Activated T-helper 9 cell treated with anti-CD3 and anti-CD28 coated beads, Interleukin-2, amount 50 U/mL, for 16 hours (primary cell): Measurements from ENCODE around the gene SRSF2.
A peak's percentile ranks its signal among the peaks of the same experiment; 100 is the strongest.
"Not testable (repeated sequence)": the region's sequence is repeated elsewhere in the genome, so short reads cannot be mapped to it uniquely, and the experiment has no call there.

Source experiments
- DNase-seq: peaks from one replicate; pipeline ENCODE4 v3.0.0-alpha.2; 2020; ENCODE audit warnings: low read depth

Gene SRSF2

DNA sequence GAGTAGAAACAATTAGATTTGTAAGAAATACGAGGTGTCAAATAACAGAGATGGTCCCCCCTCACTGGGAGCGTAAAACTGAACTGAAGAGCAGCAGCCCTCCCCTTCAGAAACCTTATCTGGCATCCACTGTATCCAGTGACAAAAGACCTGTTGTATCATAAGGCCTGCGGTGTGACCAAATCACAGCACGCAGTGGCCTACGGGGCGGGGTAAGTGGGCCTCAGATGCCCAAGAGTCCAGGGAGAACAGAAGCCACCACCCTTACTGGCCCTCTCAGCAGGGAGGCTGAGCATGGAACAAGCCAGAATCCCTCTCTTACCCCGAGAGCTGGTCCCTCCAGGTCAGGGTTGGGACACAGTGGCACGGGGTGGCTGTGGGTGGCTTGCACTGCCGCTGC lies 16.2 kb downstream of the SRSF2 start:
- no peak for DNase-seq

- no peak for DNase-seq
These were observed 16.9 kb downstream of the SRSF2 start for GRCh38 chr17:76720211-76720610.

DNA sequence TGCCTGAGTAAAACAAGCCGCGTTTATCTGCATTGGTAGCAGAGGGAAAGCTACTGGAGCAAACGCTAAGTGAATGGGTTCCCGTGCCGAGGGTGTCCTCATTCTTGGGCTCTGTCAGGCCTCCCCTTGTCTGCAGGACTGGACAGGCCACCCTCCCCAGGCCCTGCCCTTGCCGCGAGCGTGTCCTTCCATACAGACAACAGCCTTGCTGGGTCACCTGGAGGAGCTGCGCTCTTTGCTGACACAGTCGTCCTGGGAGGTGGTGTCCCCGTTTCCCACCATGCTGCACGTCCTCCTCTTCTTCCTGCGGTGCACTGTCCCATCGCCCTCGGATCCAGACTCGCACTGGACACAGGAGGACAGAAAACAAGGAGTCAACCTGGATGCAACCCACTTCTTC lies 18.6 kb downstream of the SRSF2 start:
- DNase-seq: no peak

DNA sequence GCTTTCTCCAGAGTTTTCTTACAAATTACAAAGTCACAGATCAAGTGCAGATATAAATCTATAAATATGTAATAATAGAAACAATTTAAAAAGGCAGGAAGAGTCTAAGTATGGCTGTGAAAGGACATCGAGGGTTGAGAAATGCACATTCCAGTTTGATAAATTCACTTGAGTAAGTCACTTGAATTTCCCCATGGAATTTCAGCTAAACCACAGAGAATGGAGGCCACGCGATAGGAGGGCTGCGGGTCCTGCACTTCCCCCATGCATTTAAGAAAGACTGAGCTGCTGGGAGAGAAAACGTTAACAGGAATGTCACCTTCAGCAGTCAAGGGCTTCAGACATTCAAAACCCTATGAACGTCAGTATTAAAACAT lies 20.3 kb downstream of the SRSF2 start:
- DNase-seq: no peak

GRCh38 chr17:76716146-76716838 lies 20.8 kb downstream of the SRSF2 start:
- peak; percentile 34 for DNase-seq

GRCh38 chr17:76715496-76715830 lies 21.7 kb downstream of the SRSF2 start:
- DNase-seq: no peak

DNA sequence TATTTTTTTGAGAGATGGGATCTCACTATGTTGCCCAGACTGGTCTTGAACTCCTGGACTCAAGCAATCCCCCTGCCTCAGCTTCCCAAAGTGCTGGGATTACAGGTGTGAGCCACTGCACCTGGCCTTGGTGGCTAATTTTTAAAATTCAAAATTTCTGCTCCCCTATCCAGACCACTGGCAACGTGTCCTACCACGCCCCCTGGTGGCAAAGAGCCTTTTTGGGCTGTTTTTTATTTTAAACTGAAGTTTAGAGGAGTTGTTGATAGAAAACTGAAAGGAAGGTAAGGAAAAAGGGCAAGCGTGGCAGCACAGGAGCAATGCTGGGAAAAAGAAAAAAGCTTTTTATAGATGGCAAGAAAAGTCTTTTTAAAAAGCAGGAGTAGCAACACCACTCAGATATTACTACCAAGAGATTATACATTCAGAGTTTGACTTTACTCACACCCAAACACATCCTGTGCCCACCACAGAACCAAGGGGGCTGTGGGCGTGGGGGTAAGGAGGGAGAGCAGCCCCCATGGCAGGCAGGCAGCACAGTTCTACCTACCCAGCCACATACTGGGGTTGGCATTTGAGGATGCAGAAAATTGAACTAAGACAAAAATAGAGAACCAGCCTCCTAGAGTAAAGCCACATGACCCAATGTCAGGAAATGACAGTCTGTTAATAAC lies 22.2 kb downstream of the SRSF2 start:
- DNase-seq: peak; percentile 60

- DNase-seq: no peak
These were observed 22.8 kb downstream of the SRSF2 start for GRCh38 chr17:76714336-76714735.

- no peak for DNase-seq
These were observed 23.4 kb downstream of the SRSF2 start for GRCh38 chr17:76713765-76714164.

- DNase-seq: not testable (repeated sequence)
These were observed 24.8 kb downstream of the SRSF2 start for GRCh38 chr17:76712321-76712720.

DNA sequence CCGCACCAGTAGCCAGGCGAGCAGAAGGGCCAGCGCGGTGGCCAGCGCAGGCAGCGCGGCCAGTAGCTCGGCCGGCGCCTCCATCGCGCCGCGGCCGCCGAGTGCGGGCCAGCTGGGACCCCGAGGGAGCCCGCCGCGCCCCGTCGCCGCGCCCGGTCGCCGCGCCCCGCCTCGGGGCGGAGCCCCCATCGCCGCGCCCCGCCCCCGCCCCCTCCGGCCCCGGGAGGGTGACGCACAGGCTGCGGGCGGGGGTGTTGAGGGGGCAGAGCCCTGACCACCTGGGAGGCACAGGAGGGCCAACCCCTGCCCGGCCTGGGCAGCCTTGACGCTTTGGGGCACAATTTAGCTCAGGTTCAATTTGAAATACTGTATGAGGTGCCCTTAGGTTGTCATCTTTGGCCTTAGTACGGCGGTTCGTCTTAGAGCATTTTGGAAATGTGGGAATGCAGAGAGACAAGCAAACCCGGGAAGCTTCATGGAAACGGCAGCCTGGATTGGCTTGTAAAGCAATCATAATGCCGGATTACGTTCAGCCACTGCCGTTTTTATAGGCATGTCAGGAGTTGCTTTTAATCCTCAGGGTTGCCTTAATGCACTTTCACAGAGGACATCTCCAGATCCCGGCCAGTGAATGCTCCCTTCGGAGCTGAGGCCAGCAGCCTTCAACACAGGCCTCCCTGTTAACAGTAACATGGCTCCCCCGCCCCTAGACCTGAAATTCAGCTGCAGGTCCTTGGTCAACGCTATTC lies 26.1 kb downstream of the SRSF2 start, which contains the start of gene MXRA7:
Gene MXRA7, minus strand, starts transcription at position 103 of the 749 bp plus-strand sequence. Its CDS starts 19 bp downstream, at position 84.
- peak; percentile 57 for DNase-seq

GRCh38 chr17:76709951-76710862 lies 26.9 kb downstream of the SRSF2 start:
- DNase-seq: not testable (repeated sequence)

- DNase-seq: no peak
These were observed 27.8 kb downstream of the SRSF2 start for GRCh38 chr17:76709077-76709950.

DNA sequence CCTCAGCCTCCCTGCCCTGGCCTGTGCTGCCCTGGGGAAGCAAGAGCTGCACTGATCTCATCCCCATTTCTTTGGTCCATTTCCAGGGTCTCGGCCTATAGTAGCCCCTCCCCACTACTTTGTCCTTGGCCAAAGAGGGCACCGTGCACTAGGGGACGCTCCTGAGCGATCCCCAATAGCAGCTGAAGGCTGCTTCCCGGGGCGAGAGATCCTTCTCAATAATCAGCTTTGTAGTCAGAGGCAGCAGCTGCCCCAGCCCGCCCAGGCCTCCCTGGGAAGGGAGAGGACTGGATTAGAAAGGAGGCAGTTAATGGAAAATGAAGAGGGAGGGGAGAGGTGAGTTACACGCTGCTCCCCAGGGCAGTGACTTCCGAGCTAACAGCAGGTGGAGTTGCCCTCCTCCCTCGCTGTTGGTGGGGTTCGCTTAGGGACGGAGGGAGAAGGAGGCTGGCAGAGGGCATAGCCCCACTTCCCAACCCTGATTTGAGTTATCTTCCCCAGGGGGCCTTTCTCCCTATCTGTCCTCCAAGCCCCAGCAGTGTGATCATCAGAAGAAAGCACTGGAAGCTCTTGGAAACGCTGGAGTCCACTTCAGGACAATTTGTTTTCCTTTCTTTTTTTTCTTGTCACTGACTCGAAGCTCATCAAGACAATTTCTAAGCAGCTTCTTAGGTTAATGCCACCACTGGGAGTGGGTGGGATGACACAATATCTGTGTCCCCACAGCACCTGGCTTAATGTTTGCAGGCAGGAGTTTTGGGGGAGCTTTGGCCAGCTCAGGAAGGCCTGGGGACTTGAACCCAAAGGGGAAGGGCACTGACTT lies 28.9 kb downstream of the SRSF2 start:
- no peak for DNase-seq

GRCh38 chr17:76706817-76707216 lies 30.3 kb downstream of the SRSF2 start:
- no peak for DNase-seq

DNA sequence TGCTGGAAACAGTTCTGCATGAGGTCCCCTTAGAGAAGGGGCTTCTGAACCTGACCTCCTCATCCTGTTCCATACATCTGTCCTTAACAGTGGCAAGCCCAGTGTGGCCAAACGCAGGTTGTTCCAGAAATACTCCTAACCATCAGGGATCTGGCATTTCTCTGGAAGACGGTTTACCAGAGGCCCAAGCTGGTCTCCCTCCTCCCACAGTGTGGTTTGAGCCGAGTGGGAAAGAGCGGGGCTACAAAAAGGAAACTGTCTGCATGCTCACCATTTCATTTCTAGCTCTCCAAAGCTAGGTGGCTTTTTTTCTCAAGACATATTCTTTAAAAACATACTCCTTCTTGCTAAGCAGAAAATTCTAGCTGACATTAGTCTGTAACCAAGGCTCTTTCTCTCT lies 32.3 kb downstream of the SRSF2 start:
- DNase-seq: no peak

- no peak for DNase-seq
These were observed 34.0 kb downstream of the SRSF2 start for GRCh38 chr17:76702941-76703637.

GRCh38 chr17:76702076-76702475 lies 35.1 kb downstream of the SRSF2 start:
- no peak for DNase-seq

DNA sequence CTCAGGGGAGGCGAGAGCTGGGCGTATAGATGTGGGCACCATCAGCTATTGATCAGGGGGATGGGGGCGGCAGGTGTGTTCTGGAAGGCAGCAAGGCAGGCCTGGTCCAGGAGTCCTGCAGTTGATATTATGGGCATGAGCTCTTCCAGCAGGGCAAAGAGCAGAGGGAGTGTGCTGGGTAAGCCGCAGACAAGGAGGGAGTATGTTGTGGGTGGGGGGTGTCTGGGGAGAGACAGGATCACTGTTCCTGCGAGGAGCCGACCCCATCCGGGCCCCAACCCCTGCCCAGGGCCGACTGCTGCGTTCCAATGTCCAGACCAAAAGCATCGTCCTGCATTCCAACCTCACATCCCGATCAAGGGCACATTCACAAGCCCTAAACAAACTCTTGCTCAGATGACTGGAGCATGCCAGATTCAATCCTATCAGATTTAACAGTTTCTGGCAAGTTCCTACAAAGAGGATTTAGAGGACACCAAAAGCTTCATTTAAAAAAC lies 35.6 kb downstream of the SRSF2 start:
- no peak for DNase-seq
